ENCODE results near the gene KANSL1.

GRCh38 chr17:46173153-46173552 is 20.1 kb downstream of the KANSL1 start:
- TF ChIP-seq CTCF (IDR thresholded peaks at IDR 0.05) (no peak), POLR2A (IDR thresholded peaks at IDR 0.05) (no peak), EP300 (IDR thresholded peaks at IDR 0.05) (no peak)
